CD4-positive, alpha-beta T cell treated with Interleukin-15 for 1 hour (primary cell): ENCODE results near the gene SLC5A3.

Experiments used
- DNase-seq: peaks from one replicate; pipeline ENCODE4 v3.0.0-alpha.2; 2020

The SLC5A3 gene

DNA sequence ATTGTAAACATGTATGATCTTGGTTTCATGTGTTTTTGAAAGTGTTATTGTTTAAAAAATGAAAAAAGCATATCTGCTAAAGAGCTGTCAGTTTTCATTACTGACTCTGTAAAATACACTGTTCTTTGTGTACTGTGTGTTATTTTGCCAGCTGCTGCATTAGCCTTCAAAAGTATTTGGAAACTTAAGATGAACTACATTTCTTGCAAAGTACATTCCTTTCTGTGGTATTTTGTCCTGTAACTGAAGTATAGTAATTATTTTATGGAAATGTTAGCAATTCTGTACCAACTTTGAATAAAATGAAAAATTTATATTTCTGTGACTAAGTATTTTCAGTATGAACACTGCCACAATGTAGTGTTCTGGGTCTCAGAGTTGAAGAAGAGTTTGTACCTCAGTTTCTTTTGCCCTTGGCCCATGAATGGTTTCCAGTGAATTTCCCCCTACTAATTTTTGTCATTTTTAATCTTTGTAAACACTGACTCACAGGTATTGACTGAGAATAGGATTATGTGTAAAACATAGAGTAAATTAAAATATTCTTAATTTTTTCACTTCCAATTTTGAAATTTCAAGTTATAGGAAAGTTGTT is 32.7 kb downstream of the SLC5A3 start:
- no peak for DNase-seq

DNA sequence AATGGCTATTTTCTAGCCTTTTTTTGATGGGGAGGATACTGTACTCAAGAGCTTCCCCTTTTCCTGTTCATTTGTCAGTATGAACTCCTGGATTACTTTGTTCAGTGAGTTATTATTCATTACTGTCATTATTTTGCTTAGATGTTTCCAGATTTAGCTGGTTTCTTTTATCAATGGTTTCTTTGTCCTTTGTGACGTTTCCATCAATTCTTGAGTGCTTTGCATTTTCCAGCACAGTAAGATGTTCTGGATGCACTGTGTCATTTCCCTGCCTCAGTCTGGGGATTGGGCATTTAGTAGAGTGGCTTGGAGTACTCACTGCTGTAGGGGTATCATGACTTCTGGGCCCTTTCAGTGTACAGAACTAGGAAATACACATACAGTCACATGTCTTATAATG is 34.2 kb downstream of the SLC5A3 start:
- DNase-seq, result no peak

DNA sequence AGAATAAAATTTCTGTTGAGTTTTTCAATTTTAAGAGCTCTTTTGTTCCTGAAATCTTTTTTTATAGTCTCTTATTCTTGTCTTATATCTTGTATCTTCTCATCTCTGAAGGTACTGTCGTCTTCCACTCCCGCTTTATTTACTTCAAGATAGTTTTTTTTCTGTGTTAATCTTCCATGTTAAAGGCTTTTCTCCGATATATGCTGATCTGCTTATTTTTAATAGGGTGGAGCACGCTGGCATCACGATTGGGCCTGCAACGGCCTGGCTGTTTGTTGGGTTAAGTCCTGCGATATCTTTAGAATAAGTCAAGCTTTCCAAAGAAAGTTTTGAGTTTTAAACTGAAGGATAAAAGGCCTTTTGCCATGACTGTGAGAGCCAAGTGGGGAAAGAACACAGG is 35.7 kb downstream of the SLC5A3 start:
- DNase-seq, result no peak

DNA sequence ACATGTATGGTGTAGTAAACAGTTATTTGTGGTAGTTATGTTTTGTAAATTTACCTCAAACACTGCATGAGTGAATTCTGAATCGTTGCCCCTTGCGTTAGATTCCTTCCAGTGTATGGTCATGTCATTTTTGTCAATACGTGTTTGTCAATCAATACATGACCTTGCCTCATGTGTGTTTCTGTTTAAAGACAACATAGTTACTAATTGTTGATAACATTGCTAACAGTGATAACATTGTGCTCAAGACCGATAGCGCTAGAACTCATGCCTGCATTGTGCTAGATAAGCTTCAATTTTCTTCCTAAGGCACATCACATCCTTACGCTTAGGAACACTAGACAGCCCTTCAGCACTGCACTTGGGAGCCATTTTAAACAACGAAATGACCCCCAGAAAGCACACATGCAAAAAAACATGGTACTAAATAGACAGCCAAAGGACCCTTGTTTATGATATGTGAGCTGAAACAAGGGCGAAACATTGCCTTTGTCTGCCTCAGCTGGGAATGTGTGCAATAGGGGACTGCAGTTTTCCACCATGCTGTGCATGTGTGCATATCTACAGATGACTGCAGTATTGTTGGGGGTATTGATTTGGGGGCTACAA is 37.3 kb downstream of the SLC5A3 start:
- DNase-seq, result no peak

DNA sequence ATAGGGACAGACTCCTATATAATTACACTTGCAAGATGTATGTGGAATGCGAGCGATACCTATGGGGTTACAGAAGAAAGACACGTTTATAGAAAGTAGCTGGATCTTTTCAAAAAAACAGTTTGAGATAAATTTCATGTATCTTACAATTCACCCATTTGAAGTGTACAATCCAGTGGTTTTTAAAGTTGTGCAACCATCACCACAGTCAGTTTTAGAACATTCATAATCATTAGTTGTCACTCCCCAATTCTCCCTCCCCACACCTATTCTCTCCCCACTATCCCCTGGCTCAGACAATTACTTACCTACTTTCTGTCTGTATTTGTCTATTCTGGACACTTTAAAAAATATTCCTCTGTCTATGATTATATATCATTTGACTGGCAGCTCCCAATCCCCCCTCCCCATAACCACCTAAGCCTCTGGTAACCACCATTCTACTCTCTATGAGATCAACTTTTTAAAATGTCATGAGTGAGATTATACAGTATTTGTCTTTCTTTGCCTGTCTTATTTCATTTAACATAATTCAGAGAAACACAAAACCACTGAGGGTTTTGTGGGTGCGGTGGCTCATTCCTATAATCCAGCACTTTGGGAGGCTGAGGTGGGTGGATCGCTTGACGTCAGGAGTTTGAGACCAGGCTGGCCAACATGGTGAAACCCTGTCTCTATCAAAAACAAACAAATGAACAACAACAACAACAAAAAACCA is 39.1 kb downstream of the SLC5A3 start:
- no peak for DNase-seq

DNA sequence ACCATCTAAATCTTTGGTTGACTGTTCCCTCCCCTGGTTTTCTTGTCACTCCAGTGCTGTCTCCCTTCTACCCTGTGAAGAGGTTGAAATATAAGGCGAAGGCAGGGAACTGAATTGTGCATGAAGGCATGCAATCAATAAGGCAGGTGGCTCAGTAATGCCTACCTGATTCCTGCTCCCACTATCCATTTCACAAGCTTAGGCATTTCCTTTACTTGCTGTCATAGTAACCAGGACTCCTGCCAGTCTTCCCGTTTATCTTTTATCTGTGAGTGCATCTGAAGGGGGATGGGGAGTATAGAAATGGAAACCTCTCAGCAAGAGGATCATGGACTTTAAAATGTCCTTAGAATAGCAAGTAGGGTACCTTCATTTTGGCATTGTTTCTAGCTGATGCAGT is 40.5 kb downstream of the SLC5A3 start:
- DNase-seq, result no peak

DNA sequence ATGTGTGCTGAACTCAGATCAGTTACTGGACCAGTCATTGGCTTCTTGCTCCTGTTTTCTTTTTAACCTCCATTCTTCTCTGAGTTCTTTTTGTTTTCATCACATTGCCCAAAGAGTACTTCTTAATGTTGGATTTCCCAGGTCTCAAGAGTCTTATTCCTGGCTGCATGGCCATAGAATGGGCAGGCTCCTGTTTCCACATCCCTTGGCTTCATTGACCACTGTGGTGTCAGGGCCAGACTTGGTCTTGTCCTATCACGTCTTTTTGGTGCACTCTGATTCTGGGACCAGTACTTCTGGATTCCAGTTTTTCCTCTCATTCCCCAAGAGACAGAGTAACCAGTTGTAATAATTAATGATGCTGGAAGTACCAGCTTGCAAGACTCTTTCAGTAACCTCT is 41.8 kb downstream of the SLC5A3 start:
- DNase-seq, result no peak

DNA sequence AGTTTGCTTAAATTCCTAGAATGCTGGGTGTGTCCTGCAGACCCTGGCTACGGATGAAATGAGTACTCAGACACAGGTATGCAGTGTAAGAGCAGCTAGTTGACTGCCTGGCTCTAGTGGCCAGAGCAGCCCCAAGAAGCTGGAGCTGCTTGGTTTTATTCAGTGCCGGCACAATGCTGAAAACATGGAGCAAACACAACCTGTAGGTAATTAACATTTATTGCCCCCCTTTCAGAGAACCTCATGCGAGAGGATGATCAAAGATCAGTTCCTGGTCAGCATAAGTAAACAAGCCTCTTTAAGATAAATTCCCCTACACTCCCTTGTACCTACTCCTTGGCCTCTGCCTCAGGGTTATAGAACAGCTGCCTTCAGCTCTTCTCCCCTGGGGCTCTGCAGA is 43.2 kb downstream of the SLC5A3 start:
- no peak for DNase-seq

DNA sequence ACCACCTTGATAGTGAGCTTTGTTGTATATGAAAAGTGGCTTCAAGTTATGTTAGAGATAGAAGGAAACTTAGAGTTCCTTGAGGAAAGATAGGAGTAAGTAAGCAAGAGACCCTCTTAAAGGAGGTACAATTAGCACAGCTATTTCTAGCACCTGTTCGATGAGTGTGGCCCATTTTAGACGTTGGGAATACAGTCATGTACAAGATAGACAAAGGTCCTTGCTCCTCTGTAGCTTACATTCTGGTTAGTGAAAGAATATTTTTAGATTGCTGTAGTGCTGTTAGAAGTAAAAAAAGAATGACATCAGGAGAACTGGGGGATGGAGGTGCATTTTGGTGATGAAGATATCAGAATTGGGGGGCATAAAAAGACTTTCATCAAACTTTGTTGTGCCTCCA is 47.5 kb downstream of the SLC5A3 start:
- no peak for DNase-seq

DNA sequence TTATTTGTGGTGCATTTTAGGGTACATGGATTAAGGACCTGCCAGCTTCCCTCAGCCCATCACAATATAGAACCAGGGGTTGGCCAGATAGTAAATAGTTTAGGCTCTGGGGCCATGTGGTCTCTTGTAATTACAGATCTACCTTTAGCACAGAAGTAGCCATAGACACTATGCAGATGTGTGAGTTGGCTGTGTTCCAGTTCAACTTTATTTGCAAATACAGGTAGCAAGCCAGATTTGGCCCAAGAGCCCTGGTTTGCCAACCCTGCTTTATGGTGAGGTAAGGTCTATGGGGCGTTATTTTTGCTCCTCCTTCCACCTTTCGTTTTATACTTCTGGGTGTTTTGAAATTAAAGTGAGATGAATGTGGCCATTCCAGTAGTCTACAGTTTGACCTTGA is 48.7 kb downstream of the SLC5A3 start:
- no peak for DNase-seq
